Activated naive CD4-positive, alpha-beta T cell treated with anti-CD3 and anti-CD28 coated beads, Interleukin-2, amount 10 ng/mL, durations not matched to agents 7 days and 5 days (primary cell): ENCODE results near the gene DLG2.

Experiments
- CTCF ChIA-PET: fragments of 350-600 bp; sonication (Branson Sonifier 250); formaldehyde crosslinking; loops from one replicate; lab custom pipeline; 2021; ENCODE audit warnings: antibody characterized with exemption; lab: Charles Lee
- DNase-seq: peaks from one replicate; pipeline ENCODE4 v3.0.0-alpha.2; 2020
- H3K27ac Mint-ChIP-seq: one replicate; pipeline ENCODE4 v1.8.0; 2021; ENCODE audit warnings: mild to moderate bottlenecking, moderate library complexity, mixed read lengths
- H3K27me3 Mint-ChIP-seq: one replicate; pipeline ENCODE4 v1.8.0; 2021; ENCODE audit warnings: mild to moderate bottlenecking, mixed read lengths
- H3K36me3 Mint-ChIP-seq: one replicate; pipeline ENCODE4 v1.8.0; 2021; ENCODE audit warnings: mixed read lengths
- H3K4me1 Mint-ChIP-seq: one replicate; pipeline ENCODE4 v1.8.0; 2021; ENCODE audit warnings: mixed read lengths
- H3K4me3 Mint-ChIP-seq: one replicate; pipeline ENCODE4 v1.8.0; 2021; ENCODE audit warnings: mild to moderate bottlenecking, moderate library complexity, mixed read lengths
- H3K9me3 Mint-ChIP-seq: one replicate; pipeline ENCODE4 v1.8.0; 2021; ENCODE audit warnings: mixed read lengths

Gene DLG2

GRCh38 chr11:83711106-83711527, 1916.0 kb downstream of the DLG2 start:
- CTCF ChIA-PET = interaction anchor here (0.6 kb wide), 1 partner anchor 845 kb away, joined by 3 read pairs; no protein-coding TSS in a partner anchor
- Mint-ChIP-seq H3K4me3 (no peak overlapping the region), H3K27ac (no peak overlapping the region), H3K36me3 (no peaks in the 10 kb centered on the region), H3K4me1 (no peaks in the 10 kb centered on the region), H3K9me3 (no peaks in the 10 kb centered on the region), H3K27me3 (no peaks in the 10 kb centered on the region)
- no peak for DNase-seq

GRCh38 chr11:83709434-83709833, 1917.7 kb downstream of the DLG2 start:
- CTCF ChIA-PET = no interaction called here
- no peak overlapping the region for H3K4me3 Mint-ChIP-seq
- H3K4me1 Mint-ChIP-seq = no peaks in the 10 kb centered on the region
- no peaks in the 10 kb centered on the region for H3K36me3 Mint-ChIP-seq
- no peaks in the 10 kb centered on the region for H3K27me3 Mint-ChIP-seq
- H3K9me3 Mint-ChIP-seq = no peaks in the 10 kb centered on the region
- no peak for DNase-seq
- H3K27ac Mint-ChIP-seq = no peak overlapping the region

- no peak for DNase-seq
- Mint-ChIP-seq H3K36me3 (no peaks in the 10 kb centered on the region), H3K9me3 (no peaks in the 10 kb centered on the region), H3K4me1 (no peaks in the 10 kb centered on the region), H3K27me3 (no peaks in the 10 kb centered on the region), H3K27ac (no peak overlapping the region), H3K4me3 (no peak overlapping the region)
- CTCF ChIA-PET = no interaction called here
Measured at GRCh38 chr11:83706566-83706965, 1920.6 kb downstream of the DLG2 start.

GRCh38 chr11:83702796-83703195, 1924.3 kb downstream of the DLG2 start:
- H3K4me3 Mint-ChIP-seq = no peak overlapping the region
- CTCF ChIA-PET = no interaction called here
- no peaks in the 10 kb centered on the region for H3K36me3 Mint-ChIP-seq
- no peaks in the 10 kb centered on the region for H3K9me3 Mint-ChIP-seq
- no peak for DNase-seq
- no peak overlapping the region for H3K27ac Mint-ChIP-seq
- no peaks in the 10 kb centered on the region for H3K27me3 Mint-ChIP-seq
- no peaks in the 10 kb centered on the region for H3K4me1 Mint-ChIP-seq

GRCh38 chr11:83697518-83697917, 1929.6 kb downstream of the DLG2 start:
- Mint-ChIP-seq H3K4me3 (no peak overlapping the region), H3K27ac (no peak overlapping the region)

GRCh38 chr11:83695046-83695445, 1932.1 kb downstream of the DLG2 start:
- CTCF ChIA-PET = no interaction called here
- H3K27ac Mint-ChIP-seq = no peak overlapping the region
- H3K27me3 Mint-ChIP-seq = no peaks in the 10 kb centered on the region
- H3K36me3 Mint-ChIP-seq = no peaks in the 10 kb centered on the region
- no peak overlapping the region for H3K4me3 Mint-ChIP-seq
- no peaks in the 10 kb centered on the region for H3K9me3 Mint-ChIP-seq
- no peaks in the 10 kb centered on the region for H3K4me1 Mint-ChIP-seq
- no peak for DNase-seq

More at GRCh38 chr11:83697518-83697917, 1929.6 kb downstream of the DLG2 start:
- CTCF ChIA-PET = no interaction called here
- Mint-ChIP-seq H3K36me3 (no peaks in the 10 kb centered on the region), H3K9me3 (no peaks in the 10 kb centered on the region), H3K4me1 (no peaks in the 10 kb centered on the region), H3K27me3 (no peaks in the 10 kb centered on the region)
- no peak for DNase-seq

- CTCF ChIA-PET = no interaction called here
- Mint-ChIP-seq H3K4me1 (no peaks in the 10 kb centered on the region), H3K27me3 (no peaks in the 10 kb centered on the region), H3K27ac (no peak overlapping the region), H3K36me3 (no peaks in the 10 kb centered on the region), H3K9me3 (no peaks in the 10 kb centered on the region), H3K4me3 (no peak overlapping the region)
- DNase-seq = no peak
Measured at GRCh38 chr11:83694191-83694910, 1932.8 kb downstream of the DLG2 start.

GRCh38 chr11:83693306-83693992, 1933.7 kb downstream of the DLG2 start:
- DNase-seq = no peak
- Mint-ChIP-seq H3K36me3 (no peaks in the 10 kb centered on the region), H3K27me3 (no peaks in the 10 kb centered on the region), H3K4me1 (no peaks in the 10 kb centered on the region), H3K9me3 (no peaks in the 10 kb centered on the region), H3K27ac (no peak overlapping the region), H3K4me3 (no peak overlapping the region)
- CTCF ChIA-PET = no interaction called here

GRCh38 chr11:83692675-83693074, 1934.5 kb downstream of the DLG2 start:
- H3K27ac Mint-ChIP-seq = no peak overlapping the region
- DNase-seq = no peak
- H3K4me3 Mint-ChIP-seq = no peak overlapping the region
- CTCF ChIA-PET = no interaction called here
- no peaks in the 10 kb centered on the region for H3K27me3 Mint-ChIP-seq
- H3K36me3 Mint-ChIP-seq = no peaks in the 10 kb centered on the region
- no peaks in the 10 kb centered on the region for H3K4me1 Mint-ChIP-seq
- H3K9me3 Mint-ChIP-seq = no peaks in the 10 kb centered on the region

- Mint-ChIP-seq H3K9me3 (no peaks in the 10 kb centered on the region), H3K27ac (no peak overlapping the region), H3K4me1 (no peaks in the 10 kb centered on the region), H3K36me3 (no peaks in the 10 kb centered on the region), H3K4me3 (no peak overlapping the region), H3K27me3 (no peaks in the 10 kb centered on the region)
- DNase-seq = no peak
- CTCF ChIA-PET = interaction anchor here (0.8 kb wide), 1 partner anchor 32 kb away, joined by 3 read pairs; no protein-coding TSS in a partner anchor
Measured at GRCh38 chr11:83691451-83691950, 1935.6 kb downstream of the DLG2 start.

GRCh38 chr11:83689144-83689780, 1937.9 kb downstream of the DLG2 start:
- Mint-ChIP-seq H3K36me3 (no peaks in the 10 kb centered on the region), H3K27ac (no peak overlapping the region)
- no peak for DNase-seq

GRCh38 chr11:83687787-83688186, 1939.4 kb downstream of the DLG2 start:
- Mint-ChIP-seq H3K36me3 (no peaks in the 10 kb centered on the region), H3K4me3 (no peak overlapping the region), H3K4me1 (no peaks in the 10 kb centered on the region), H3K27me3 (no peaks in the 10 kb centered on the region), H3K9me3 (no peaks in the 10 kb centered on the region), H3K27ac (no peak overlapping the region)
- DNase-seq = no peak
- CTCF ChIA-PET = no interaction called here

More at GRCh38 chr11:83689144-83689780, 1937.9 kb downstream of the DLG2 start:
- Mint-ChIP-seq H3K27me3 (no peaks in the 10 kb centered on the region), H3K9me3 (no peaks in the 10 kb centered on the region), H3K4me1 (no peaks in the 10 kb centered on the region), H3K4me3 (no peak overlapping the region)
- CTCF ChIA-PET = no interaction called here

GRCh38 chr11:83685730-83686129, 1941.4 kb downstream of the DLG2 start:
- H3K9me3 Mint-ChIP-seq = no peaks in the 10 kb centered on the region

GRCh38 chr11:83684071-83684470, 1943.1 kb downstream of the DLG2 start:
- Mint-ChIP-seq H3K36me3 (no peaks in the 10 kb centered on the region), H3K4me1 (no peaks in the 10 kb centered on the region), H3K9me3 (no peaks in the 10 kb centered on the region), H3K27me3 (no peaks in the 10 kb centered on the region), H3K4me3 (no peak overlapping the region), H3K27ac (no peak overlapping the region)
- CTCF ChIA-PET = interaction anchor here (0.5 kb wide), 1 partner anchor 572 kb away, joined by 3 read pairs; no protein-coding TSS in a partner anchor
- DNase-seq = no peak

More at GRCh38 chr11:83685730-83686129, 1941.4 kb downstream of the DLG2 start:
- no peak for DNase-seq
- CTCF ChIA-PET = no interaction called here
- H3K27ac Mint-ChIP-seq = no peak overlapping the region
- H3K27me3 Mint-ChIP-seq = no peaks in the 10 kb centered on the region
- no peak overlapping the region for H3K4me3 Mint-ChIP-seq
- H3K36me3 Mint-ChIP-seq = no peaks in the 10 kb centered on the region
- no peaks in the 10 kb centered on the region for H3K4me1 Mint-ChIP-seq
